Measurements from ENCODE around the gene ERBB2. TPM values are rescaled to one million over a fixed set of nuclear protein-coding genes. Genes with fewer than 3 reads are reported as not detected.

ERBB2 gene
- total RNA-seq, 1 donor from 2014 or later = 32.1 TPM

DNA sequence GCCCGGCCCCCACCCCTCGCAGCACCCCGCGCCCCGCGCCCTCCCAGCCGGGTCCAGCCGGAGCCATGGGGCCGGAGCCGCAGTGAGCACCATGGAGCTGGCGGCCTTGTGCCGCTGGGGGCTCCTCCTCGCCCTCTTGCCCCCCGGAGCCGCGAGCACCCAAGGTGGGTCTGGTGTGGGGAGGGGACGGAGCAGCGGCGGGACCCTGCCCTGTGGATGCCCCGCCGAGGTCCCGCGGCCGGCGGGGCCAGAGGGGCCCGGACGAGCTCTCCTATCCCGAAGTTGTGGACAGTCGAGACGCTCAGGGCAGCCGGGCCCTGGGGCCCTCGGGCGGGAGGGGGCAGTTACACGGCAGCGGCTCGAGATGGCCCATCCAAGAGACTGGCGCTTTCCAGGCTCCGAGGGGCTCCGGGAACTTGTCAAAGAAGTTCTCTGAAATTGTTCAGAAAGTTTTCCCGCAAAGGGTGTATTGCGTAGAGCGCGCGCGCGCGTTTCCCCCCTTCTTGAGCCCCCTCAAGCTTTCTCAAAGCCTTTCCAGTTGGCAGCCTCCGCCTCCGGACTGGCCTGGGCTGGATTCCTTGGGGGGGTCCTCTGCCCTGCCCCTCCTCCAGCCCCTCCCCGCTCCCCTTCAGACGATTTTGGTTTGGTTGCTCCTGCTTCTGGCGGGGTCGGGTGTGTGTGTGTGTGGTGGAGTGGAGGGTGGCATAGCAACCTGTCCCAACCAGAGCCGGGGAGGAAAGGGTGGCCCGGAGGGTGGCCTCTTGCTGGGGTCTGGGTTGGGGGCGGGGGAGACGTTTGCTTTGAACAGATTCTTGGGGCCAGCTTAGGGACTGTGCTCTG lies 504 bp downstream of the ERBB2 start:
- DNase-seq (ENCODE audit: low read depth) (no peak), FAIRE-seq (no peak)
- TF ChIP-seq CTCF (IDR thresholded peaks at IDR 0.05; ENCODE audit: insufficient read depth, low read length, severe bottlenecking) = no peak
- Histone ChIP-seq H3K4me3 (ENCODE audit: low read depth, low read length) (peak overlapping the region; percentile 81), H3K27me3 (ENCODE audit: control insufficient read depth, insufficient read depth, low read length) (no peaks in the 10 kb centered on the region), H3K36me3 (ENCODE audit: control insufficient read depth, insufficient read depth, low read length) (no peaks in the 10 kb centered on the region)

GRCh38 chr17:39701012-39701783 lies 1.3 kb downstream of the ERBB2 start:
- Histone ChIP-seq H3K36me3 (ENCODE audit: control insufficient read depth, insufficient read depth, low read length) (no peaks in the 10 kb centered on the region), H3K4me3 (ENCODE audit: low read depth, low read length) (peak overlapping the region; percentile 81), H3K27me3 (ENCODE audit: control insufficient read depth, insufficient read depth, low read length) (no peaks in the 10 kb centered on the region)
- FAIRE-seq = no peak
- no peak for DNase-seq (ENCODE audit: low read depth)
- TF ChIP-seq CTCF (IDR thresholded peaks at IDR 0.05; ENCODE audit: insufficient read depth, low read length, severe bottlenecking) = no peak

GRCh38 chr17:39701784-39702422 lies 2.0 kb downstream of the ERBB2 start:
- Histone ChIP-seq H3K36me3 (ENCODE audit: control insufficient read depth, insufficient read depth, low read length) (peaks cover 2% of the 10 kb centered on the region), H3K4me3 (ENCODE audit: low read depth, low read length) (no peak overlapping the region), H3K27me3 (ENCODE audit: control insufficient read depth, insufficient read depth, low read length) (no peaks in the 10 kb centered on the region)
- no peak for DNase-seq (ENCODE audit: low read depth)
- no peak for FAIRE-seq
- TF ChIP-seq CTCF (IDR thresholded peaks at IDR 0.05; ENCODE audit: insufficient read depth, low read length, severe bottlenecking) = no peak

- TF ChIP-seq CTCF (IDR thresholded peaks at IDR 0.05; ENCODE audit: insufficient read depth, low read length, severe bottlenecking) = no peak
- no peak for FAIRE-seq
- DNase-seq (ENCODE audit: low read depth) = peak; percentile 68
- peaks cover 10% of the 10 kb centered on the region for H3K36me3 ChIP-seq (ENCODE audit: control insufficient read depth, insufficient read depth, low read length)
- no peak overlapping the region for H3K4me3 ChIP-seq (ENCODE audit: low read depth, low read length)
- no peaks in the 10 kb centered on the region for H3K27me3 ChIP-seq (ENCODE audit: control insufficient read depth, insufficient read depth, low read length)
Observed at GRCh38 chr17:39702901-39703893, 3.3 kb downstream of the ERBB2 start.

- Histone ChIP-seq H3K27me3 (ENCODE audit: control insufficient read depth, insufficient read depth, low read length) (no peaks in the 10 kb centered on the region), H3K36me3 (ENCODE audit: control insufficient read depth, insufficient read depth, low read length) (peaks cover 17% of the 10 kb centered on the region), H3K4me3 (ENCODE audit: low read depth, low read length) (no peak overlapping the region)
- DNase-seq (ENCODE audit: low read depth) (no peak), FAIRE-seq (no peak)
- TF ChIP-seq CTCF (IDR thresholded peaks at IDR 0.05; ENCODE audit: insufficient read depth, low read length, severe bottlenecking) = no peak
Observed at GRCh38 chr17:39703913-39704312, 4.0 kb downstream of the ERBB2 start.

All from bronchial epithelial cell (primary cell).